ENCODE measurements around the gene CNN3.

CNN3 gene

GRCh38 chr1:94973309-94973922 lies 46.5 kb upstream of the CNN3 start:
- no peaks in the 10 kb centered on the region for H3K9me2 ChIP-seq (replicated peaks; ENCODE audit: low read depth, low read length)
- H2AFZ ChIP-seq (ENCODE audit: low read length), result no peak overlapping the region

GRCh38 chr1:94971491-94971924 lies 44.6 kb upstream of the CNN3 start:
- Histone ChIP-seq H3K9ac (ENCODE audit: low read depth, low read length, poor library complexity, severe bottlenecking) (no peak overlapping the region), H3K79me2 (ENCODE audit: insufficient read depth, low read length) (no peaks in the 10 kb centered on the region), H3K36me3 (ENCODE audit: insufficient read depth, low read length) (no peaks in the 10 kb centered on the region), H3K4me3 (ENCODE audit: low read length, poor library complexity, severe bottlenecking) (no peak overlapping the region), H3F3A (ENCODE audit: low read depth) (no peaks in the 10 kb centered on the region), H3K9me3 (ENCODE audit: insufficient read depth, low read depth, low read length) (no peaks in the 10 kb centered on the region), H3K9me2 (replicated peaks; ENCODE audit: low read depth, low read length) (no peaks in the 10 kb centered on the region), H2AFZ (ENCODE audit: low read length) (no peak overlapping the region), H4K20me1 (ENCODE audit: insufficient read depth, low read length, poor library complexity, severe bottlenecking) (no peaks in the 10 kb centered on the region), H3K4me2 (ENCODE audit: low read depth, low read length, poor library complexity, severe bottlenecking) (no peak overlapping the region), H3K27me3 (ENCODE audit: insufficient read depth, low read length, poor library complexity, severe bottlenecking) (no peaks in the 10 kb centered on the region), H3K4me1 (ENCODE audit: insufficient read depth, low read length, poor library complexity, severe bottlenecking) (peaks cover 13% of the 10 kb centered on the region)
- TF ChIP-seq EZH2phosphoT487 (IDR thresholded peaks at IDR 0.05; ENCODE audit: borderline replicate concordance) (no peak), CTCF (conservative IDR thresholded peaks at IDR 0.05; ENCODE audit: low read length) (no peak)

More at GRCh38 chr1:94973309-94973922, 46.5 kb upstream of the CNN3 start:
- H3K36me3 ChIP-seq (ENCODE audit: insufficient read depth, low read length), result no peaks in the 10 kb centered on the region
- H3K4me1 ChIP-seq (ENCODE audit: insufficient read depth, low read length, poor library complexity, severe bottlenecking), result peaks cover 13% of the 10 kb centered on the region
- no peaks in the 10 kb centered on the region for H3K79me2 ChIP-seq (ENCODE audit: insufficient read depth, low read length)
- H3K9me3 ChIP-seq (ENCODE audit: insufficient read depth, low read depth, low read length), result no peaks in the 10 kb centered on the region
- no peaks in the 10 kb centered on the region for H3K27me3 ChIP-seq (ENCODE audit: insufficient read depth, low read length, poor library complexity, severe bottlenecking)
- no peaks in the 10 kb centered on the region for H4K20me1 ChIP-seq (ENCODE audit: insufficient read depth, low read length, poor library complexity, severe bottlenecking)
- TF ChIP-seq EZH2phosphoT487 (IDR thresholded peaks at IDR 0.05; ENCODE audit: borderline replicate concordance) (no peak), CTCF (conservative IDR thresholded peaks at IDR 0.05; ENCODE audit: low read length) (no peak)
- no peak overlapping the region for H3K4me3 ChIP-seq (ENCODE audit: low read length, poor library complexity, severe bottlenecking)
- no peaks in the 10 kb centered on the region for H3F3A ChIP-seq (ENCODE audit: low read depth)
- no peak overlapping the region for H3K9ac ChIP-seq (ENCODE audit: low read depth, low read length, poor library complexity, severe bottlenecking)
- H3K4me2 ChIP-seq (ENCODE audit: low read depth, low read length, poor library complexity, severe bottlenecking), result no peak overlapping the region

- no peak overlapping the region for H2AFZ ChIP-seq (ENCODE audit: low read length)
- TF ChIP-seq CTCF (conservative IDR thresholded peaks at IDR 0.05; ENCODE audit: low read length) (no peak), EZH2phosphoT487 (IDR thresholded peaks at IDR 0.05; ENCODE audit: borderline replicate concordance) (no peak)
- H3K4me3 ChIP-seq (ENCODE audit: low read length, poor library complexity, severe bottlenecking), result no peak overlapping the region
- H3K9me2 ChIP-seq (replicated peaks; ENCODE audit: low read depth, low read length), result no peaks in the 10 kb centered on the region
- no peaks in the 10 kb centered on the region for H4K20me1 ChIP-seq (ENCODE audit: insufficient read depth, low read length, poor library complexity, severe bottlenecking)
- H3K9ac ChIP-seq (ENCODE audit: low read depth, low read length, poor library complexity, severe bottlenecking), result no peak overlapping the region
- no peaks in the 10 kb centered on the region for H3F3A ChIP-seq (ENCODE audit: low read depth)
- H3K27me3 ChIP-seq (ENCODE audit: insufficient read depth, low read length, poor library complexity, severe bottlenecking), result no peaks in the 10 kb centered on the region
- H3K4me2 ChIP-seq (ENCODE audit: low read depth, low read length, poor library complexity, severe bottlenecking), result no peak overlapping the region
- no peaks in the 10 kb centered on the region for H3K36me3 ChIP-seq (ENCODE audit: insufficient read depth, low read length)
- H3K4me1 ChIP-seq (ENCODE audit: insufficient read depth, low read length, poor library complexity, severe bottlenecking), result peaks cover 13% of the 10 kb centered on the region
- no peaks in the 10 kb centered on the region for H3K9me3 ChIP-seq (ENCODE audit: insufficient read depth, low read depth, low read length)
- no peaks in the 10 kb centered on the region for H3K79me2 ChIP-seq (ENCODE audit: insufficient read depth, low read length)
Observed at GRCh38 chr1:94970783-94971182, 43.9 kb upstream of the CNN3 start.
